SK-N-SH treated with all-trans-retinoic acid at 6 μM for 48 hours (cell line): ENCODE results near the gene GRIN3A.

Source experiments
- ARNTL ChIP-seq: fragments of 450-650 bp; formaldehyde crosslinking; IDR thresholded peaks from 2 replicates; pipeline ENCODE4 v1.5.0; 2020; ENCODE audit warnings: low read depth, mild to moderate bottlenecking, moderate library complexity, borderline replicate concordance
- CREB5 ChIP-seq: fragments of 250-450 bp; sonication (Bioruptor Pico); IDR thresholded peaks from 2 replicates; pipeline ENCODE4 v1.5.1; 2020; ENCODE audit warnings: low read depth, mild to moderate bottlenecking, moderate library complexity
- ESRRG ChIP-seq: fragments of 250-450 bp; sonication (Bioruptor Pico); IDR thresholded peaks from 2 replicates; pipeline ENCODE4 v1.6.1; 2021; ENCODE audit warnings: mild to moderate bottlenecking
- GLIS3 ChIP-seq: fragments of 250-450 bp; sonication (Bioruptor Pico); IDR thresholded peaks from 2 replicates; pipeline ENCODE4 v1.5.0; 2020; ENCODE audit warnings: mild to moderate bottlenecking, moderate library complexity
- ISL1 ChIP-seq: fragments of 250-450 bp; sonication (Bioruptor Pico); IDR thresholded peaks from 2 replicates; pipeline ENCODE4 v2.1.2; 2022; ENCODE audit warnings: mild to moderate bottlenecking, moderate library complexity
- OSR1 ChIP-seq: fragments of 250-450 bp; sonication (Bioruptor Pico); IDR thresholded peaks from 2 replicates; pipeline ENCODE4 v1.8.0; 2022; ENCODE audit warnings: moderate library complexity, mild to moderate bottlenecking, inconsistent platforms
- PATZ1 ChIP-seq: fragments of 250-450 bp; sonication (Bioruptor Pico); IDR thresholded peaks from 2 replicates; pipeline ENCODE4 v1.8.0; 2020; ENCODE audit warnings: mild to moderate bottlenecking, moderate library complexity, borderline replicate concordance
- POU6F1 ChIP-seq: fragments of 250-450 bp; sonication (Bioruptor Pico); IDR thresholded peaks from 2 replicates; pipeline ENCODE4 v1.8.0; 2021; ENCODE audit warnings: low read depth, mild to moderate bottlenecking, moderate library complexity, borderline replicate concordance
- PPARA ChIP-seq: fragments of 250-450 bp; sonication (Bioruptor Pico); IDR thresholded peaks from 2 replicates; pipeline ENCODE4 v1.5.0; 2020; ENCODE audit warnings: mild to moderate bottlenecking, borderline replicate concordance
- RARB ChIP-seq: fragments of 250-450 bp; sonication (Bioruptor Pico); IDR thresholded peaks from 2 replicates; pipeline ENCODE4 v1.8.0; 2021; ENCODE audit warnings: mild to moderate bottlenecking, moderate library complexity
- TOX ChIP-seq: fragments of 250-450 bp; sonication (Bioruptor Pico); IDR thresholded peaks from 2 replicates; pipeline ENCODE4 v1.8.0; 2021; ENCODE audit warnings: mild to moderate bottlenecking, moderate library complexity, borderline replicate concordance
- TSHZ2 ChIP-seq: fragments of 250-450 bp; sonication (Bioruptor Pico); IDR thresholded peaks from 2 replicates; pipeline ENCODE4 v1.5.0; 2020; ENCODE audit warnings: mild to moderate bottlenecking, moderate library complexity

- TF ChIP-seq ARNTL (CRISPR knock-in tag) (no peak), ISL1 (CRISPR knock-in tag) (no peak), TOX (CRISPR knock-in tag) (no peak), PPARA (no peak), GLIS3 (CRISPR knock-in tag) (no peak), PATZ1 (CRISPR knock-in tag) (no peak), RARB (CRISPR knock-in tag) (no peak), CREB5 (CRISPR knock-in tag) (no peak), TSHZ2 (no peak), POU6F1 (CRISPR knock-in tag) (no peak), OSR1 (CRISPR knock-in tag) (no peak), ESRRG (CRISPR knock-in tag) (no peak)
Observed at GRCh38 chr9:101527066-101527465, 211.4 kb downstream of the GRIN3A start.
